Activated T-cell treated with anti-CD3 and anti-CD28 coated beads for 4 hours (primary cell): ENCODE results near the gene FCN3.

Experiments
- DNase-seq: peaks from one replicate; pipeline ENCODE4 v3.0.0-alpha.2; 2020

The FCN3 gene

DNA sequence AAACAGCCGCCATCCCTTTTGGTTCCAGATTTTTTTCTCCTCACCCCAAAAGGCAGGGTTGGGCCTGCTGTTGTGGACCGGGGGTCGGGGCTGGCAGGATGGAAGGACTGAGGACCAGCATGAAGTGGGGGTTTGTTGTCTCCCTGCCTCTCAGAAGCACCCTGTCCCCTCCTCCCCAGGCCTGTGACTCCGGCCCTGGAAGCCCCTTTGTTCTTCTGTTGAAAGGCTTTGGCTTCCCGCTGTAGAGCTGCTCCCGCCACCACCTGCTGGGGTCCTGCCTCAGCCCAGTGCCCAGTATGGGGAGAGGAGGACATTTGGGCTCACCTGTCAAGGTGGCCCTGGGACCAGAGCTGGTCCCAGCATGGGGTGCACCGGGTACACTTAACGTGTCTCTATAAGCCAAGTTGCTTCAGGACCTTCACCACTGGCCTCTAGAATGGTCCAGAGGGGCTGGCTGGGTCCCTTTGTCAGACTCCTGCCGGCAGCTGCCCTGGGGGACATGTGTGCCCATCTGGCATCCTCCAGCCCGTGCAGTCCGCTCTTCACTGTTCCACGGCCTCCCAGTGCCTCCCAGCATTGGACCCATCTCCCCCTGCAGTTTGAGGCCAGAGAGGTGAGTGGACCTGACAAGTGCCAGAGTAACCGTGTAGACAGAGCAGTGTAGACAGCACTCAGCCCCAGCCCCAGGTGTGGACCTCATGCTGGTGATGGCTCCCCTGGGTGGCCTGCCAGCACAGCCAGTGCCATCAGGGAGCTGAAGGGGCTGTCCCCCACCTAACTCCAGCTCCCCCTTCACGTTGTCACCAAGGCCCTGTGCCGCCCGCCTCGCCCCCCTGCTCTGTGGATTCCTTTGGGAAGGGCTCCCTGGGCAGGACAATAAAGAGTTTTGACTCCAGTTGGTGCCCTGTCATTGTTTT, 38.9 kb downstream of the FCN3 start:
- no peak for DNase-seq

DNA sequence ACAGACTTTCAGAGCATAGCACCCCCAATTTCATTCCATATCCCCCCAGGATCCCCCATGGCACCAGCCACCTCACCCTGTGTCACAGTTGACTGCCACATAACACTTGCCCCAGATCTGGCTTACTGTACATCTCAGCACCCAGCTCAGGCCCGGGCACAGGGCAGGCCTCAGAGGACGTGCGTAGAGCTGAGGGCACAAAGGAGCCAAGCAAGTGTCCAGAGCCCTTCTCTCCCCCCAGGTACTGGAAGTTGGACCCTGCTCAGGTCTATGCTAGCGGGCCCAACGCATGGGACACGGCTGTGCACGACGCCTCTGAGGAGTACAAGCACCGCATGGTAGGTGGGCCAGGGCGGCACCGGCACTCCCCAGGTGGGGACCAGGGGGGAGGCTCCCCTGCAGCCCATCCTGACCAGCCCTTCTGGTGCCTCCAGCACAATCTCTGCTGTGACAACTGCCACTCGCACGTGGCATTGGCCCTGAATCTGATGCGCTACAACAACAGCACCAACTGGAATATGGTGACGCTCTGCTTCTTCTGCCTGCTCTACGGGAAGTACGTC, 40.8 kb downstream of the FCN3 start:
- DNase-seq = no peak

DNA sequence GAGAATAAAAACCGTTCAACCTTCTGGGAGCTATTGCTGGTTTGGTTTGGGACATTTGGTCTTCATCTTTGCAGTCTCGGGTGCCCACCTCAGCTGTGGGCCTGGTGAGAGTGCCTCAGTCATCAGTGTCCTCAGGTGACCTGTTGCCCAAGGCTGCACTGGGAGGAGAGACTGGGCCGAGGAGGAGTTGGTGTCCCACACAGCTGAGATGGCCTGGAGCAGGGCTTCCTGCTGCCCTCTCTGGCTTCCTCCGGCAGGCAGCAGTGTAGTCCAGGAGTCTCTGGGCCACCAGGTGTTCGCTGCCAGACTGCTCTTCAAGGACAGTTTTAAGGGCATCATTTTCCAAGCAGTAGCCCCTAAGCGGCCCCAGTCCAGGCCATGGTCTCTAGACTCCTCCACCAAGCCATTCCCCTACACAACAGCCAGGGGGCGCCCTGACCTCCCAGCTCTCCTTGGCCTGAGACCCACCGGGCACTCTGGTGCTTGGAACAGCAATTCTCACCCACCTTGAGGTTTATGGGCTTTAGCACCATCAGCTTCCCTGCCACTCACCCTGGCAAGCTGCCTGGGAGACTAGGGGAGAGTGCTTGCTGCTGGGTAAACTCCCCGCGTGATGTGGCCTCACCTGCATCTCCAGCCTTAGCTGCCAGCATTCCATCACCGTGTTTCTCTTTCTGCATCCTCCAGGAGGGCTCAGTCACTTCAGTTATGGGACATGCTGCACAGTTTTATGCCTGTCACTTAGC, 41.9 kb downstream of the FCN3 start:
- no peak for DNase-seq

DNA sequence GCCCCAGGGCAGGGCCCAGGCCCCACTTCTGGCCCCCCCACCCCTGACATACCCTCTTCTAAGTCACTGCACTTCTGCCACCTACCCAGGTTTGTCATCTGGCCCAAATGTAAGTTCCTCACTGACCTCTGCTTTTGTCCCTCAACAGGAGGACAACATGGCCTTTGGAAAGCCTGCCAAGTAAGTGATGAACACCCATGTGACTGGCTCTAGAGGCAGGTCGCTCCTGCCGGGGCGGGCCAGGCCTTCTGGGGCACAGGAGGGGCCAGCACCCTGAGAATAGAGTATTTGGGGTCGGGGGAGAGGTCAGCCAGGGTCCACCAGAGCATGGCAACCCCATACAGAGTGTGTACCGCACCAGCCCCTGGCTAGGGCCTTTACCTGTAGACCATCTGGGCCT, 42.7 kb downstream of the FCN3 start:
- DNase-seq = no peak

DNA sequence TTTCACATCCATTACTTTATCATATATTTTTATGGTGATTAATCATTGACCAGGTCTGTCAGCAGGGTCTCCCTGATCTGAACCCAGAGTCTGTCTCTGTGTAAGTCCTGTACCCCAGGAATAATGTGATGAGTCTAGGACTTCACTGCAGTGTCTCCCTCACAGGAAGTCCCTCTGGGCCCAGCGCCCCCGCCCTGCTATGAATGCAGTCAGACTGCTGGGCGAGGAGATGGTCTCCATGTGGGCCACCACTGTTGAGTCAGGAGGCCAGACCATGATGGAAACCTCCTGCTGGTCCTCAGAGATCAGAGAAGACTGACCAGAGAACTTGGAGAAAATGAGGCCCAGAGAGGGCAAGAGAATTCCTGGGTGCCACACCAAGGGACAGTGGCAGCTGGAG, 43.2 kb downstream of the FCN3 start:
- DNase-seq = no peak

DNA sequence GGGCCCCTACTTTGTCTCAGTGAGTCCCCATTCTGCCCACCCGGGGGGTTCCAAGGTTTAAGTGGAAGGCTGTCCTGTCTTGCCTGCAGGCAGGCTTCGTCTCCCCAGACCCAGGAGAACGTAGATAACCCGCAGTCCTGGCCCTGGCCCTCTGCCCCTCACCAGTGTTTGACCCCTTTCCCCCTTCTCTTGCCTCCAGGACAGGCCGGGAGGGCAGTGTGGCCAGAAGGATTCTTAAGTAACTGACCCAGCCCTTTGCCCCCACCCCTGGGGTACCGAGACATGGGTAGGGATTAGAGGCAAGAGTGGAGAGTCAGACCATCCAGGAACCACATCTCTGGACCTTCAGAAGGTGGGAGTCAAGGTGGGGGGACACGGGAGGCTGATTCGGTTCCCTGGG, 43.8 kb downstream of the FCN3 start:
- DNase-seq = no peak

DNA sequence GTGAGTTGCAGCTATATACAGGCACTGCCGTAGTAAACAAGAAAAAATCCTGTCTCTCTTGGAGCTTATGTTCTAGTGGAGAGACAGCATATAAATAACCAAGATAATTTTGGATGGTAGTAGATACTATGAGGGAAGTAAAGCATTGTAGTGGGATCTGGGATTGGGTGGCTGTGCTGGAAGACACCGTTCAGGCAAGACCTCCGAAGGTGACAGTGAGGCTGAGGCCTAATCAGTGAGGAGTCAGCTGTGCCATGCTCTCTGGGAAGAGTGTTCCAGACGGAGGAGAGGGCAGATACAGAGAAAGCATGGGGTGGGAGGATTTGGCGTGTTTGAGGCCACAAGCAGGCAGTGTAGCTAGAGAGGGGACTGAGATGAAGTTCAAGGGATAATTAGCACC, 46.7 kb downstream of the FCN3 start:
- DNase-seq = no peak

DNA sequence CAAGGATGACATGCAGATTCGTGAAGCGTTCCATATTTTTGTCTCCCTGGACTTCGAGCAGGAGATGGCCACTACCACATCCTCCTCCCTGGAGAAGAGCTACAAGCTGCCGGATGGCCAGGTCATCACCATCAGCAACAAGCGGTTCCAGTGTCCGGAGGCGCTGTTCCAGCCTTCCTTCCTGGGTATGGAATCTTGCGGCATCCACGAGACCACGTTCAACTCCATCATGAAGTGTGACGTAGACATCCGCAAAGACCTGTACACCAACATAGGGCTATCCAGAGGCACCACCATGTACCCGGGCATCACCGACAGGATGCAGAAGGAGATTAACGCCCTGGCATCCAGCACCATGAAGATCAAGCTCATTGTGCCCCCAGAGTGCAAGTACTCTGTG, 49.3 kb downstream of the FCN3 start:
- DNase-seq = no peak

DNA sequence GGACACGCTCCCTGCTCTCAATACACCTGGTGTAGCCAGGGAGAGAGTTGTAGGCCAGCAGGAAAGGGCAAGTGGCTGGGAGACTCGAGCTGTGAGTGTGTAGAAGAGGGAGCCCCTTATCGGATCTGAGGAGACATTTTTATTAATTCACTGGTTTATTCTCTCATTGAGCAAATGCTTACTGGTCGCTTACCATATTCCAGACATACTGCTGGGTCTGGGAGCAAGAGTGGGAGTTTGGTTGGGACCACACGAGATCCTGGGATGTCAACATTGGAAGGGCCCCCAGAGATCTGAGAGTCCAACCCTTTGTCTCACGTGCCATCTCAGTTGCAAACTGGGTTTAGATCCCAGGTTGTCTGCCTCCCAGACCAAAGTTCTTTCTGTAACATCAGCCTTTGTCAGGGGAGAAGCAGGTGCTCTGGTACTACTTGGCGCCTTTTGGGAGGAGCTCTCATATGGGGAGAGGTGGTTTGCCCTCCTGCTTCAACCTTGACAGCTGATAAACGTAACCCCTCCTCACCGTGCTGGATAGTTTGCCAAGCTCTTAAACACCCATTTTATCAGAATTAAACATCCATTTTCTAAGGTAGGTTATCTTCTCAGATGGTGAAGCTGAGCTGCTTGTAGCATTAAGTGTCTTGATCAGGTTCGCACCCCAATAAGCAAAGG, 51.9 kb downstream of the FCN3 start:
- DNase-seq = no peak

DNA sequence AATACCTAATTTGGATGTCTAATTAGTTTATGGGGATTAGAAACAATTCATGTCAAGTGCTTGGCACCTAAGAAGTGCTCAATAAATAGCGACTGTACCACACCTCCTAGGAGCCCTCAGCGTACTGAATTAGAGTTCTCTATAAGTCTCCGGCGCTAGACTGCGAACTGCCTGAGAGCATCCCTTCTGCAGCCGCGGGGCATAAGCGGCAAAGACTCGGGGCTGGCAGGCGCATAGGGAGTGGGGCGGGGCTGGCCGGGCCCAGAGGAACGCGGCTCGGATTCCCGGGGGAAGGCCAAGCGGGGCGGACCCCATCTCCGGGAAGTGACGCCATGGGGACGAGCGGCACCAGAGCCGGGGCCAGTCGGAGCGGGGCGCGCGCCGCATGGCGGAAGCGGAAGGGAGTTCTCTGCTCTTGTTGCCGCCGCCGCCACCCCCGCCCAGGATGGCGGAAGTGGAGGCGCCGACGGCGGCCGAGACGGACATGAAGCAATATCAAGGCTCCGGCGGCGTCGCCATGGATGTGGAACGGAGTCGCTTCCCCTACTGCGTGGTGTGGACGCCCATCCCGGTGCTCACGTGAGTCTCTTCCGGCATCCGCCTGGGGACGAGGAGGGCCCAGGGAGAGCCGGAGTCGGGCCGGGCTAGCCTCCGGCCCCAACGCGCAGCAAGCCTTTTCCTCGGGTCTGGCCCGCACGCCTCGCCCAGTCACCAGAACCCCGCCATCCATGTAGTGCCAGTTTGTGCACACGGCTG, 52.6 kb downstream of the FCN3 start, which contains the start of gene TMEM222:
Gene TMEM222, plus strand, starts transcription at position 351 of the 756 bp plus-strand sequence. Its CDS starts 35 bp downstream, at position 386.
- peak; percentile 93 for DNase-seq
